Stimulated activated CD4-positive, alpha-beta T cell treated with anti-CD3 and anti-CD28 coated beads, Interleukin-2, amount 100 ng/mL, for 48 hours (primary cell): ENCODE data around the gene ATG5.

Source experiments
- DNase-seq, 2 donors: peaks; one replicate each; pipeline ENCODE4 v3.0.0-alpha.2; 2020

ATG5 gene

GRCh38 chr6:106325336-106326178 is at the start of gene ATG5:
Gene ATG5 (minus strand): TSS chr6:106325760. CDS start chr6:106316208, 9,552 bp downstream.
- DNase-seq = peak; percentile 99 to 100

GRCh38 chr6:106373502-106374239 is 48.1 kb upstream of the ATG5 start:
- no peak for DNase-seq

DNA sequence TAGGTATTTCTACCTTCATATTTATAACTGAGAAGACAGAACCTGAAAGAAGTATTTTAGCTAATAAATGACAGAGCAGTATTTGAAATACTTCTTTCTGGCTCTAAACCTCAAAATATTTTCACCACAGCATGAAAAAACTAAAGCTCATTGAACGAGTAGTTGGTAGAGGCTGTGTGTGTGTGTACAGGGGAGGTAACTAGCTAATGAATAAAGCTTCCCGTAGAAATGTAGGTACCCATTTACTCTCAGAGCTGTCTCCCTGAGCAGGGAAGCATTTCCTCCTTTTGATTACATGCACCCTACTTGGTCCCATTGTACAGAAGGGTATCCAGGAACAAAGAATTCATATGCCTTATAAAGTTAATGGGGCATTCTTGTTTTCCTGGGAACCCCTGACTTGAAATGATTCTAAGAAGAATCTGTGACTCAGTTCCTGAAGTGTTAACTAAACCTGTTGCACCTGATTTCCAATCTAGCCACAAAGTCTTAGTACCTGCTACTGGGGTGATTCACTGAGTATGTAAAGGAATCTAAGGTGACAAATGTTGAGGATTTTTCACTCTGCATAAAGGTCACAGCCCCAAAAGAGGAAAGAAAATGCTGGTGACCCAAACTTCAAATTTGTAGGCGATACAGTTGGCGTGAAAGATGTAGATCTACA is 47.4 kb upstream of the ATG5 start:
- no peak for DNase-seq

- DNase-seq = no peak
Measured at GRCh38 chr6:106370639-106371038, 45.1 kb upstream of the ATG5 start.

DNA sequence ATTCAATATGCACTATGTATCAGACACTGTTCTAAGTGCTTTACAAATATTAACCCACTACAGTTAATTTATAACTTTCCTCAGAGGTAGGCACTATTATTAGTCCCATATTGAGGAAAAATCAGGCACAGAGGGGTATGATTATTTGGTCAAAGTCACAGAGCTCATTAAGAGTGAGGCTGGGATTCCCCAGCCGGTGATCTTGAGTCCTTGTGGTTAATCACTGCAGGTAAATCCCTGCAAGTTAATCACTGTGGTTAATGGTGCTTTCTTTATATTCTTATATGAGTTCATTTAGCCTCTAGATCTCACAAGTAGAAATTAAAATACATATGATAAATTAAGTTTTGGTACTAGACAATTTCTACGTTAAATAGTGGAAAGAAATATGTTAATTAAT is 44.2 kb upstream of the ATG5 start:
- DNase-seq = no peak

DNA sequence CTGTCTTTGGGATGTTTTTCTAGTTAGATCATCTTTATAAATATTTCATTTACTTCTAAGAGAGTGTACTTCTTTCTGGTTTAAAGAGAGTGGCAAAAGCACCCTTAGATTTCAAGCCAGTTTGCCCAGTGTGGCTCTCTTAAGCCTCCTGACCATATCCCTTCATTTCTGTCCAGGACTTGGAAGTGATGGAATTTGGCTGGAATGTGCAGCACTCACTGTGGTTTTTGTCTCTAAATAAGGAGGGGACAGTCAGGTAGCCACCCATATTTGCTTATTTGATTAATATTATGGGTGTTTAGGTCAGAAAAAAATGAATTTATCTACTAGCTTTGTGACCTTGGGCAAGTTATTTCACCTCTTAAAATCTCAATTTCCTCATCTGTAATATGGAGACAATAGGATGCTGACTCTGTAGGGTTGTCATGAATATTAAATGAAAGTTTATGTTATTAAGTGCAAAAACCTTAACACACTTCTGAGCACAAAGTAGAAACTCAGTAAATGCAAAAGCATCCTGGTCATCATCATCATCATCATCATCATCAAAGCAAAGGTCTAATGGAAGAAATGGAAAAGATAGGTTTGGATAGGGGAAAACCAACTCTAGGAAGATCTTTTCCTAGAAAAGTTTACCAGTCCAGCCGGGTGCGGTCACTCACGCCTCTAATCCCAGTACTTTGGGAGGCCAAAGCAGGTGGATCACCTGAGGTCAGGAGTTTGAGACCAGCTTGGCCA is 38.0 kb upstream of the ATG5 start:
- DNase-seq = no peak

DNA sequence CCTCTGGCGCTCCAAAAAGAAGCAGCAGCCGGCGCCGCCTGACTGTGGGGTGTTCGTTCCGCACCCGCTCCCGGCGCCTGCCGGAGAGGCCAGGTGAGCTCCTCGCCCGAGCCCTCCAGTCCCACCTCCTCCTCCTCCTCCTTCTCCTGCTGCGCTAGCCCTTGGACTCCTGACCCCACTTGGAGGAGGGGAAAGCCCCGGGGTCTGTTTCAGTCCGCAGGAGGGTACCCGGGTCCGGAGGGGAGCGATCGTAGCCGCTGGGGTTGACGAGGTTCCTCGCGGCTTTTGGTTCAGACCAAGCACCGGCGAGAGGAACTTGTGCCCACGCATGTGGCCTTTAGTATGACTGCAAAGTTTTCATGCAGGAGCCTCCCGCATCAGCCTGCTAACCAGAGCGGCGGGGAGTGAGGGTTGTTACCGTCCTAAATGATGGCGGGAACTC is 35.5 kb upstream of the ATG5 start:
- peak; percentile 11 to 19 for DNase-seq

- DNase-seq = peak; percentile 66 to 78
Measured at GRCh38 chr6:106360410-106360988, 34.9 kb upstream of the ATG5 start, which contains the start of gene CRYBG1. Gene CRYBG1 (plus strand): TSS chr6:106360717. CDS start chr6:106360909, 192 bp downstream.

DNA sequence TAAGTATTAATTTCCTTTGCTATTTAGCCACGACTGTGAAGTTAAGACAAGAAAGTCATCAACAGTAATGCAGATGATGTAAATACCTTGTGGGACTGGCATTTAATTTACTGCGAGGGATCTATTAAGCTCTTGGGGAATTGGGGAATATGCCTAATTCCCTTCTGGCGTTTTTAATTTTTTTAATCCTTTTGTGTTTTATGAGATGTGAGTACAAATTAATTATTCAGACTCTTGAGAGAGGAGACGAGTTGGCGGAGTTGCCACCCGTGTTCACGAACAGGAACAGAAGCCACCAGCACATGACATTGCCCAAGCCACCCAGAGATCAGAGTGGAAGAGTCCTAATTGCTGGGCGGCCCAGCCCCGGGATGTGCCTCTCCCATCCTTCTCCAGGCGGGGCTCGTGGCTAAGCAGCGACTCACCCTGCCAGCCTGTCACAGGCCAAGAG is 34.4 kb upstream of the ATG5 start:
- DNase-seq = no peak

DNA sequence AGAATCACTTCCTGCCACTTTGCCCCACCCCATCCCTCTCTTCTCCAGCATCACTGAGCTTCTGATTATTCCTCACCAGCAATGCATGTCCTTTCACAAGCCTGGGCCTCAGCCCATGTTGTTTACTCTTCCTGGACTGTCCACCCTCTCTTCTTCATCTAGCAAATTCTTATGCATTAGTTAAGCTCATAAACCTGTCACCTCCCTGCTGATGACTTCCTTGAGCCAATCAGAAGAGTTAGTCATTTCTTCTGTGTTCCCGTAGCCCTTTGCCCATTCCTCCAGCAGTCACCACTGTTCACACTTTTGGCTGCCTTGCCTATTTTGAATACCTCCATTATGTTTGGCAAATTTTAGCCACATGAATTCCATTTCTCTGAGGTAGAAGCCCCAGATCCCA is 30.8 kb upstream of the ATG5 start:
- DNase-seq = no peak

DNA sequence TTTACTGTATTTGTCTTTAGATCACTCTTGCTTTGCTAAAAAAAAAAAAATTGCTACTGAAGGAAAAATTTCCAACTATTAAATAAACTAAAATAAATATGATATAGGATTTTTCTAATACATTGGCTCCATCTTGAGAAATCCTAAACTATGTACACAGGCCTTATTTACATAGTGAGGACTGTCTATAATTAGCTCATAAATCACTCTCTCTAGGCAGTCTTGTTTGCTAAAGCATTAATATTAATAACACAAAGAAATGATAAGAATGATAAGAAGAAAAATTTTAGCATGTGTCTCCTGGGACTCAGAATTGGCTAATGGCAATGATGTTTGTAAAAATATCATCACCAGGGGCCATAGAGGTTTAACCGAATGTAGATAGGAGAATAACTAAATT is 21.7 kb upstream of the ATG5 start:
- DNase-seq = no peak

GRCh38 chr6:106339334-106340029 is 13.9 kb upstream of the ATG5 start:
- peak; percentile 21 to 32 for DNase-seq

- DNase-seq = peak; percentile 33 to 38
Measured at GRCh38 chr6:106334646-106335448, 9.3 kb upstream of the ATG5 start.

DNA sequence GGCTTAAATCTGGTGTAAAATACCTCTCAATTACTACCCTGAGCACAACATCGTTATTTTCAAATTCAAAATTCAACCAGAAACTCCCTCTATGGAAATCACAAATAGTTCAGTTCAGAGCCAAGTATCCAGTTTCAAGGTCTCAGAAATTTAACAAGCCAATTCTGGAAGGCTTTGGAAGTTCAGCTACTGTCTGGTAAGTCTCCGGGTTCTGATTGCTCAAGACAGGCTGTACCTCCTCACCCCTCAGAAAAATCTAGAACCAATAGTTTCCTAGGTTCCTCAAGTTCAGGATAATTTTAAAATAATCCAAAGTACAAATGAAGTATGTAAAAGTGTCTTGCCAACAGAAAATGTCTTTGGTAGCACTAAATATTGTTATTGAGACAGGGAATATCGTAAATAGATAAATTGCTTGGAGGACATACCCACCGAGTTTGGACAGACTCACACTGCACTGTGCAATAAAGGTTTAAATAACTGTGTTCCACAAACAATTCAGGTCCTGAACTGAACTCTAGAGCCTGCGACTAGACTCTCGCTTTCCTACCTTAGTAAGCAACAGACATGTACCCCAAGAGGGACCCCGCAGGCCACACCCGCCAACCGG is 729 bp downstream of the ATG5 start:
- no peak for DNase-seq

GRCh38 chr6:106321940-106322339 is 3.6 kb downstream of the ATG5 start:
- DNase-seq = no peak

DNA sequence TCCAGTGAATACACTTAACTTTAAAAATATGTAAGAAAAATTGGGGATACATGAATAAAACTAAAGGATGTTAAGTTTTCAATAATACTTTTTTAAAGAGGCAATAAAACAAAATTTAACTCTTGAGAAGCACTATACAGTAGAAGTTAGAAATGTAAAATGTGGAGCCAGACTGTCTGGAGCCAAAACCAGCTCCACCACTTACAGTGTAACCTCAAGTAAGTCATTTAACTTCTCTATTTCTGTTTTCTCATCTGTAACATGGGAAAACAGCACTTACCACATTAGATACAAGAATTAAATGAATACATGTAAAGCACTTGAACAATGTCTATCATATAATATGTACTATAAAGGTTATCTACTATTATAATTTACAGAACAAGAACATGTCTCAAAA is 6.7 kb downstream of the ATG5 start:
- no peak for DNase-seq

GRCh38 chr6:106318061-106318460 is 7.5 kb downstream of the ATG5 start:
- DNase-seq = no peak

DNA sequence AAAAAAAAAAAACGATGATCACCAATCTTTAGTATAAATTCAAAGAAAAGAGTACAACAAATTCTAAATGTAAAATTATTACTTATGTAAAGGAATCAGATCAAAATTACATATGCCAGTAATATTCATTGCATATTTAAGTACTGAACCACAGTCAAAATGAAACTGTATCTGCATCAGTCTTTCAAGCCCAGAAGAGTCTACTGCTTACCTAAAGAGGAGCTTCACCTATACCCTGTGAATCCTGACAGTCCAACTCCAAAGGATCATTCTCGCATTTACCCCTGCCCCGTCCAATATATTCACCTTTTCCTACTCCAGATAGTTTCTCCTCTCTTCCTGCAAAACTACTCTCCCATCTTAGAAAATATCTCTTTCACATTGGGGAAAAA is 9.2 kb downstream of the ATG5 start:
- DNase-seq = no peak

DNA sequence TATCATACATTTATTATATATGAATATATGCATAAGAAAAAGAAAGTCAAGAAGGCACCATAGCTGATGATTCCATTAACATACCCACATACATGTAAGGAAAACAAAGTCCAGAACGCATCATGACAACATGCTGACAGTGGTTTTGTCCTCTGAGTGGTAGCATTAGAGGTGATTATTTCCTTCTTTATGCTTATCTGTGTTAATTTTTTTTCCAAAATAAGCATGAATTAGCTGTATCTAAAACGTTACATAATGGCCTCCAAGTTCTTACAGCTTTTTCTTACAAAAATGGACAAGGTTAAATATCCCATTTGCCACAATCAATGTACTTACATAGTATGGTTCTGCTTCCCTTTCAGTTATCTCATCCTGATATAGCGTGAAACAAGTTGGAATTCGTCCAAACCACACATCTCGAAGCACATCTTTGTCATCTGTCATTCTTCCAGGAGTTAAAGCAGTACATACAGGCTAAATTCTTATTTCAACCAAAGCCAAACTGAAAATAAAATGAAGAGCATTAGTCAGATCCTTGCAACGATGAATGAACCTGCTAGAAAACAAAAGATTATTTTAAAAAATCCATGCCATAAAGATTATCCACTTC is 9.7 kb downstream of the ATG5 start:
- no peak for DNase-seq
